Measurements from ENCODE around the gene MEPCE. TPM values are rescaled to one million over a fixed set of nuclear protein-coding genes. Genes with fewer than 3 reads are reported as not detected.

Gene MEPCE
- total and polyA plus RNA-seq, 9 of the 15 experiments (the other 6 are each of a cell fraction or from before 2014, with no cell fraction given) = 10.9 to 76.3 (median 44.1) TPM

DNA sequence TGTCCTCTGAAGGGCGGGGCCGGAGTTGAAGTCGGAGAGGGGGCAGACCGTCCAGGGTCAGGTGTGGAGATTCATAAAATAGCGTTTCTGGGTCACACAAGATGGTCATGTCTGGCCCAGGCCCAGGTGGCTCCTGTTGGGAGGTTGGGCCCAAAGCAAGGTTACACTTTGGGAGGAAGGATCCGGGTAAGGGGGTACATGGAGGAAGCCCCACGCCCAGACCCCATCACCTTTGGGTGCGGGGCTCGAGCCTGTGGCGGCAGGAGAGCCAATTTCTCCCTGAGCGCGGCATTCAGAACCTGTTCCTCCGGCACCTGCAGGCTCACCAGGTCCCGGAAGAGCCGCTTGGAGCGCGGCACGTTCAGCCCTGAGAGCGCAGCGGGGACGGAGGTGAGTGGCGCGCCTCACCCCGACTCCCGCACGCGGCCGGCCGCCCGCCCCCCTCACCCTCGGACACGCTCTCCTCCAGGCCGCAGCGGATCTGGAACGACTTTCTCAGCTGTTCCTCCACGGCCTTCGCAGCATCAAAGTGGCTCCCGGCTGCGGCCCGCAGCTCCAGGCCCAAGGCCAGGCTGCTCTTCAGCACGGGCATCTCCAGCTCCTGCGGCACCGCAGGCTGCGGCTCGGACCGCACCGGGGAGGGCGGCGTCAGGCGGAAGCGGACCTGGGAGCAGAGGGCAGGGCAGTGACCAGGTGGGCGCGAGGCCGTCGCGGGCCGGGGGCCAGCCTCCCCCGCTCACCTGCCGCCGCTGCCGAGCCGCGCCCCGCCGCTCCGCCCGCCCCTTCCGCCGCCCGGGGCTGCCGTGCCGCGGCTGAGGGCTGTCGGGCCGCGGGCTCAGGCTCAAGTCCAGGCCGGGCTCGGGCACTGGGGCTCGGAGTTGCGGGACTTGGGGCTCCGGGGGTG, 6.0 kb downstream of the MEPCE start (continued):
- TF ChIP-seq, protein P1, sequence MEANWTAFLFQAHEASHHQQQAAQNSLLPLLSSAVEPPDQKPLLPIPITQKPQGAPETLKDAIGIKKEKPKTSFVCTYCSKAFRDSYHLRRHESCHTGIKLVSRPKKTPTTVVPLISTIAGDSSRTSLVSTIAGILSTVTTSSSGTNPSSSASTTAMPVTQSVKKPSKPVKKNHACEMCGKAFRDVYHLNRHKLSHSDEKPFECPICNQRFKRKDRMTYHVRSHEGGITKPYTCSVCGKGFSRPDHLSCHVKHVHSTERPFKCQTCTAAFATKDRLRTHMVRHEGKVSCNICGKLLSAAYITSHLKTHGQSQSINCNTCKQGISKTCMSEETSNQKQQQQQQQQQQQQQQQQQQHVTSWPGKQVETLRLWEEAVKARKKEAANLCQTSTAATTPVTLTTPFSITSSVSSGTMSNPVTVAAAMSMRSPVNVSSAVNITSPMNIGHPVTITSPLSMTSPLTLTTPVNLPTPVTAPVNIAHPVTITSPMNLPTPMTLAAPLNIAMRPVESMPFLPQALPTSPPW (CRISPR knock-in tag; IDR thresholded peaks at IDR 0.05) = no peak
- TF ChIP-seq ZNF133 (CRISPR knock-in tag; IDR thresholded peaks at IDR 0.05) (no peak), ELF1 (tag; IDR thresholded peaks at IDR 0.05) (no peak), BRF1 (IDR thresholded peaks at IDR 0.05; ENCODE audit: borderline replicate concordance, extremely low read depth, insufficient read length) (no peak), KDM1A (IDR thresholded peaks at IDR 0.05) (no peak), NCOA4 (IDR thresholded peaks at IDR 0.05; ENCODE audit: partially characterized antibody) (no peak), PCBP1 (IDR thresholded peaks at IDR 0.05; ENCODE audit: low read depth, low read length, poor library complexity, severe bottlenecking) (no peak), CHD2 (IDR thresholded peaks at IDR 0.05; ENCODE audit: low read depth, low read length) (no peak), CBFA2T2 (conservative IDR thresholded peaks at IDR 0.05) (no peak), CHD7 (IDR thresholded peaks at IDR 0.05; ENCODE audit: low read depth, low read length) (peak; percentile 62), TEAD2 (tag; IDR thresholded peaks at IDR 0.05) (no peak), POLR2AphosphoS2 (IDR thresholded peaks at IDR 0.05; ENCODE audit: low read length) (0 out of 2 replicates have a peak, but pooled peaks have one; percentile 58), ARID1B (IDR thresholded peaks at IDR 0.05) (peak; percentile 9; the same call in 1 of the 2 replicates)
